Measurements from ENCODE around the gene HJV. TPM values are rescaled to one million over a fixed set of nuclear protein-coding genes. Genes with fewer than 3 reads are reported as not detected.
"Not testable (repeated sequence)": the region's sequence is repeated elsewhere in the genome, so short reads cannot be mapped to it uniquely, and the experiment has no call there.

HJV gene
- total RNA-seq, 6 experiments from 2014 or later, result not detected

DNA sequence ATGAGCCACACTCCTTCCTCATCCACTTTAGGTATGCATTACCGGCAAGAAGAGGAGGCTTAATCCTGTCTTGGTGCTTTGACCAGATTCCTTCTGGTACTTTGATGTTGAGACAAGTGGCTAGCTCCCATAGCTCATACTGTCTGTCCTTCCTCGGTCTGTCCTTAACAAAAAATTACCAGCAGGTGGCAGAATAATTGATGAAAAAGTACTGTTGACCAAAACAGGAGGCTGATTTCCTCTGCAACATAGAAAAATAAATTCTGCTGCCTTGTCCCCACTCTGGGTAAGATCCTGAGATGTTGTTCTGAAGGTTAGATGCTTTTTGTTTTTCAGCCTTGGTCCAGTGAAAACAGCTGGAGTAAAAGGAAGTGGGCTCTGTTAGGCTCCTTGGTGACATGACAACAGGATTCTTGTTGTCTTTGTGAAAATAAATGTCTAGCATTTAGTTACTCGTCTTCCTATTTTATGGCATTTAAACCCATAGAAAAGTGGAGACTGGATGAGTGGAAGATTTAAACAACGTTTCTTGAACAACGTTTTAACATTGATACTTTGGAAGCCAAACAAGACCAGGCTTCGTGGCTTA lies 11.2 kb upstream of the HJV start:
- Mint-ChIP-seq H3K9me3 (no peaks in the 10 kb centered on the region), H3K27me3 (ENCODE audit: insufficient read depth) (peaks cover 19% of the 10 kb centered on the region), H3K27ac (peak overlapping the region; percentile 48; the same call in 1 of the 2 replicates)

DNA sequence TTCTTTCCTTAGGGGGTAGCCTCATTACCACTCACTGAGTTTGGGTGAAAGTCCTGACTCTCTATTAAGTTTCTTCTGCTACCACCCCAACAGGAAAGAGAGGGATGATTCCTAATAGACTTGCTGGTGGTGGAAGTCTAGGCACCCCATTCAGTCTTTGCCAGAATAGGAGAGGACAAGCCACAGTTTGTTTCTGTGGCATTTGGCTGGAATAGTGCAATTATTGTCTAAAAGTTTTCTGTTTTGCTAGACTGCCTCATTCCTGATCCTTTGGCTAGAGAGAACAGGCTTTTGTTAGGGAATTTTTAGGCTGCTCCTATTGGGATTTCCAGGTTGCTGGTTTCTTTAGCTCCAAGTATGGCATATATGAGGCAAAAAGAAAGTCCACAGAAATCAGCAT lies 9.9 kb upstream of the HJV start:
- Mint-ChIP-seq H3K27me3 (ENCODE audit: insufficient read depth) (peaks cover 11% of the 10 kb centered on the region), H3K27ac (no peak overlapping the region), H3K4me1 (ENCODE audit: low read depth) (peaks cover 25% of the 10 kb centered on the region), H3K36me3 (ENCODE audit: low read depth) (no peaks in the 10 kb centered on the region), H3K4me3 (no peak overlapping the region), H3K9me3 (no peaks in the 10 kb centered on the region)
- TF ChIP-seq, protein P1, sequence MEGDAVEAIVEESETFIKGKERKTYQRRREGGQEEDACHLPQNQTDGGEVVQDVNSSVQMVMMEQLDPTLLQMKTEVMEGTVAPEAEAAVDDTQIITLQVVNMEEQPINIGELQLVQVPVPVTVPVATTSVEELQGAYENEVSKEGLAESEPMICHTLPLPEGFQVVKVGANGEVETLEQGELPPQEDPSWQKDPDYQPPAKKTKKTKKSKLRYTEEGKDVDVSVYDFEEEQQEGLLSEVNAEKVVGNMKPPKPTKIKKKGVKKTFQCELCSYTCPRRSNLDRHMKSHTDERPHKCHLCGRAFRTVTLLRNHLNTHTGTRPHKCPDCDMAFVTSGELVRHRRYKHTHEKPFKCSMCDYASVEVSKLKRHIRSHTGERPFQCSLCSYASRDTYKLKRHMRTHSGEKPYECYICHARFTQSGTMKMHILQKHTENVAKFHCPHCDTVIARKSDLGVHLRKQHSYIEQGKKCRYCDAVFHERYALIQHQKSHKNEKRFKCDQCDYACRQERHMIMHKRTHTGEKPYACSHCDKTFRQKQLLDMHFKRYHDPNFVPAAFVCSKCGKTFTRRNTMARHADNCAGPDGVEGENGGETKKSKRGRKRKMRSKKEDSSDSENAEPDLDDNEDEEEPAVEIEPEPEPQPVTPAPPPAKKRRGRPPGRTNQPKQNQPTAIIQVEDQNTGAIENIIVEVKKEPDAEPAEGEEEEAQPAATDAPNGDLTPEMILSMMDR (IDR thresholded peaks at IDR 0.05), result no peak
- no peak for DNase-seq

More for the DNA sequence above, 11.2 kb upstream of the HJV start:
- no peaks in the 10 kb centered on the region for H3K36me3 Mint-ChIP-seq (ENCODE audit: low read depth)
- DNase-seq, result peak; percentile 65
- no peak overlapping the region for H3K4me3 Mint-ChIP-seq
- peaks cover 26% of the 10 kb centered on the region for H3K4me1 Mint-ChIP-seq (ENCODE audit: low read depth)
- TF ChIP-seq, protein P1 (IDR thresholded peaks at IDR 0.05), result peak; percentile 78

DNA sequence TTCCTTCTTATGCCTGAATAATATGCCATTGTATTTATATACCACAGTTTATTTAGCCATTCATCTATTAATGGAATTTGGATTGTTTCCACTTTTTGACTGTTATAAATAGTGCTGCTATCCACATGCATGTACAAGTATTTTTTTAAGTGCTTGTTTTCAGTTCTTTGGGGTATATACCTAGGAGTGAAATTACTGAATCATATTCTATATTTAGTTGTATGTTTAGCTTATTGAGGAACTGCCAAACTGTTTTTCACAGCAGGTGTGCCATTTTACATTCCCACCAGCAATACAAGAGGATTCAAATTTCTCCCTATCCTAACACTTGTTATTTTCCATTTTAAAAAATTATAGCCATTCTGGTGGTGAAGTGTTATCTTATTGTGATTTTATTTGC lies 7.6 kb upstream of the HJV start:
- TF ChIP-seq, protein P1 (IDR thresholded peaks at IDR 0.05), result no peak
- H3K36me3 Mint-ChIP-seq (ENCODE audit: low read depth), result no peaks in the 10 kb centered on the region

DNA sequence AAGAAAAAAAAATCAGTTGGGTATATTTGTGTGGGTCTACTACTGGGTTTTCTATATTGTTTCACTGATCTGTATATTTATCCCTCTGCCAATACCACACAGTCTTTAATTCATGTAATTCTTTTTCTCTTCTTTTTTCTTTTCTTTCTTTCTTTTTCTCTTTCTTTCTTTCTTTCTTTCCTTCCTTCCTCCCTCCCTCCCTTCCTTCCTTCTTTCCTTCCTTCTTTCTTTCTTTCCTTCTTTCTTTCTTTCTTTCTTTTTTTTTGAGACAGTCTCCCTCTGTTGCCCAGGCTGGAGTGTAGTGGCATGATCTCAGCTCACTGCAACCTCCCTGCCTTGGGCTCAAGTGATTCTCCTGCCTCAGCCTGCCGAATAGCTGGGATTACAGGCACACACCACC lies 5.1 kb upstream of the HJV start:
- not testable (repeated sequence) for DNase-seq; H3K36me3 Mint-ChIP-seq (ENCODE audit: low read depth); H3K27me3 Mint-ChIP-seq (ENCODE audit: insufficient read depth); H3K27ac Mint-ChIP-seq; H3K9me3 Mint-ChIP-seq; H3K4me3 Mint-ChIP-seq
- H3K4me1 Mint-ChIP-seq (ENCODE audit: low read depth), result peaks cover 13% of the 10 kb centered on the region

More for the DNA sequence above, 7.6 kb upstream of the HJV start:
- H3K4me1 Mint-ChIP-seq (ENCODE audit: low read depth), result peaks cover 18% of the 10 kb centered on the region
- no peak overlapping the region for H3K4me3 Mint-ChIP-seq
- DNase-seq, result no peak
- H3K27ac Mint-ChIP-seq, result no peak overlapping the region
- peaks cover 6% of the 10 kb centered on the region for H3K27me3 Mint-ChIP-seq (ENCODE audit: insufficient read depth)
- no peaks in the 10 kb centered on the region for H3K9me3 Mint-ChIP-seq

DNA sequence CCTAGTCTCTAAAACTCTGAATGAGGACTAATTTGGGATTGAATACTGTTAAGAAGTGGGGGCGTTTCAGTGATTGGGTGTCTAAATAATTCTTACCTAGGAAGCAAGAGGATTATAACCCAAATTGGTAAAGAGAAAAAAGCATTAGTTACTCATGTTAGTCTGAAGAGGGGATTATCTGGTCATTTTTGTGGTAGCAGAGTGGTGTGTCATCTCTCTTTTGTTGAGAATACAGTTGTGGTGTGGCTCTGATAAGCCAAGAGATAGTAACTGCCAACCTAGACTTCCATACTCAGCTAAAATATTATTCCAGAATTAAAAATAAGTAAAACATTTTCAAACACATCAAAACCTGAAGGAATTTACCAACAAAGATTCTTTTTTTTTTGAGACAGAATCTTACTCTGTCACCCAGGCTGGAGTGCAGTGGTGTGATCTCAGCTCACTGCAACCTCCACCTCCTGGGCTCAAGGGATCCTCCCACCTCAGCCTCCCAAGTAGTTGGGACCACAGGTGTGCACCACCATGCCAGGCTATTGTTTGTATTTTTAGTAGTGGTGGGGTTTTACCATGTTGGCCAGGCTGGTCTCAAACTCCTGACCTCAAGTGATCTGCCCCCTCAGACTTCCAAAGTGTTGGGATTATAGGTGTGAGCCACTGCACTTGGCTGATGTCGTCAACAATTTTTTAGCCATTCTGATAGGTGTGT lies 4.4 kb upstream of the HJV start:
- H3K9me3 Mint-ChIP-seq; H3K4me3 Mint-ChIP-seq; H3K27me3 Mint-ChIP-seq (ENCODE audit: insufficient read depth); H3K36me3 Mint-ChIP-seq (ENCODE audit: low read depth): not testable (repeated sequence)
- DNase-seq, result peak; percentile 51
- Mint-ChIP-seq H3K27ac (peak overlapping the region; percentile 2; the same call in 1 of the 2 replicates), H3K4me1 (ENCODE audit: low read depth) (peaks cover 18% of the 10 kb centered on the region)

DNA sequence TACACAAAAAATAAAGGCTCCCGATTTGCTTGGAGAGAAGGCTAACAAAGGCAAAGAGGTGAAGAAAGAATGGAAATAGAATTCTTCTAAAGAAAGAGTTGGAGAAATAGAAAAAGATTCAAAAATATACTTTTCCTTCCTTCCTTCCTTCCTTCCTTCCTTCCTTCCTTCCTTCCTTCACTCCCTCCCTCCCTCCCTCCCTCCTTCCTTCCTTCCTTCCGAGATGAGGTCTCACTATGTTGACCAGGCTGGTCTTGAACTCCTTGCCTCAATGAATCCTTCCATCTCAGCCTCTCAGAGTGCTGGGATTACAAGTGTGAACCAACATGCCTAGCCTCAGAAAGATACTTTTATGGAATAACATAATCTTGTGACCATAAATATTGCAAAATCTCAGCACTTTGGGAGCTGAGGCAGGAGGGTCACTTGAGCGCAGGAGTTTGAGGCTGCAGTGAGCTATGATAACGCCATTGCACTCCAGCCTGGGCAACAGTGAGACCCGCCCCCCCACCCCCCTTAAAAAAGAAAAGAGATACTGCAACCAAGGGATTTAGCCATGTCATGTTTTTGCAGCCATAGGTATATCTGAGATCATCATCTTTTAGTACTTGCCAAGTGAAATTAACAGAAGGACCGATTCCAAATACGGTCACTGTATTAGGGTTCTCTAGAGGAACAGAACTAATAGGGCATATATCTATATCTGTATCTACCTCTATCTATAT lies 1.0 kb upstream of the HJV start:
- H3K27me3 Mint-ChIP-seq (ENCODE audit: insufficient read depth), result peaks cover 4% of the 10 kb centered on the region
- no peak for DNase-seq
- H3K4me3 Mint-ChIP-seq, result no peak overlapping the region
- H3K27ac Mint-ChIP-seq, result no peak overlapping the region
- no peaks in the 10 kb centered on the region for H3K9me3 Mint-ChIP-seq
- H3K36me3 Mint-ChIP-seq (ENCODE audit: low read depth), result no peaks in the 10 kb centered on the region
- peaks cover 26% of the 10 kb centered on the region for H3K4me1 Mint-ChIP-seq (ENCODE audit: low read depth)
- TF ChIP-seq, protein P1 (IDR thresholded peaks at IDR 0.05), result no peak

Measured in HFFc6 (cell line).